ENCODE results near the gene XAF1. TPM values are rescaled to one million over a fixed set of nuclear protein-coding genes. Genes with fewer than 3 reads are reported as not detected.

The XAF1 gene
- total RNA-seq, 4 donors from 2014 or later: 6.1 to 15.7 (median 9.8) TPM

DNA sequence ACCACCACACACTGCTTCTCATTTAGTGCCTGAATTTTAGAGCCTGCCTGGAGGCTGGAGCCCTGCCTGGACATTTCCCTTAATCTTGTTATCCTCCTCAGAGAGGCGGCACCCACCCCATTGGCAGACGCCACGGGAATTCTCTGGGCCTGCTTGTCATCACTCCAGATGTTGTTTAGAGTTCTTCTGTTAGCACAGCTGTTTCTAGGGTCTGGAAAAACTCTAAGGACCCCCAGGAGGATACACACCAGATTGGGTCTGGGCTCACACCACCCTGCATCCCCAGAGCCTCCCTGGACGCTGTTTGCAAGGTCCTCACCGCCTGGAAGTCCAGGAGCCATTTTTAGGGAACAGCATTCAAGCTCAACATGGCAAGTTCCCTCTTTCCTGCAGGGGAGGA is 565 bp upstream of the XAF1 start:
- Histone ChIP-seq H3K27ac (peak overlapping the region; percentile 80 to 87 (median 80)), H3K4me3 (peak overlapping the region; percentile 53 to 63 (median 59)), H3K9me3 (no peaks in the 10 kb centered on the region), H3K4me1 (peaks cover 15 to 17% of the 10 kb centered on the region in 2 donors), H3K36me3 (peaks cover 0 to 10% of the 10 kb centered on the region in 2 donors), H3K27me3 (no peaks in the 10 kb centered on the region)
- no peak for TF ChIP-seq POLR2A (IDR thresholded peaks at IDR 0.05)
- TF ChIP-seq, protein P1, sequence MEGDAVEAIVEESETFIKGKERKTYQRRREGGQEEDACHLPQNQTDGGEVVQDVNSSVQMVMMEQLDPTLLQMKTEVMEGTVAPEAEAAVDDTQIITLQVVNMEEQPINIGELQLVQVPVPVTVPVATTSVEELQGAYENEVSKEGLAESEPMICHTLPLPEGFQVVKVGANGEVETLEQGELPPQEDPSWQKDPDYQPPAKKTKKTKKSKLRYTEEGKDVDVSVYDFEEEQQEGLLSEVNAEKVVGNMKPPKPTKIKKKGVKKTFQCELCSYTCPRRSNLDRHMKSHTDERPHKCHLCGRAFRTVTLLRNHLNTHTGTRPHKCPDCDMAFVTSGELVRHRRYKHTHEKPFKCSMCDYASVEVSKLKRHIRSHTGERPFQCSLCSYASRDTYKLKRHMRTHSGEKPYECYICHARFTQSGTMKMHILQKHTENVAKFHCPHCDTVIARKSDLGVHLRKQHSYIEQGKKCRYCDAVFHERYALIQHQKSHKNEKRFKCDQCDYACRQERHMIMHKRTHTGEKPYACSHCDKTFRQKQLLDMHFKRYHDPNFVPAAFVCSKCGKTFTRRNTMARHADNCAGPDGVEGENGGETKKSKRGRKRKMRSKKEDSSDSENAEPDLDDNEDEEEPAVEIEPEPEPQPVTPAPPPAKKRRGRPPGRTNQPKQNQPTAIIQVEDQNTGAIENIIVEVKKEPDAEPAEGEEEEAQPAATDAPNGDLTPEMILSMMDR (IDR thresholded peaks at IDR 0.05 in 4 of 5, conservative IDR thresholded peaks at IDR 0.05 in 1 of 5): no peak
- in situ Hi-C loops (cut with MboI; ENCODE audit: low sequenced_read_pairs in 4 of 4): no loop called here
- intact Hi-C loops (cut with DNase I; ENCODE audit: low total_unique reads): no loop called here
- ATAC-seq: no peak
- no peak for DNase-seq

DNA sequence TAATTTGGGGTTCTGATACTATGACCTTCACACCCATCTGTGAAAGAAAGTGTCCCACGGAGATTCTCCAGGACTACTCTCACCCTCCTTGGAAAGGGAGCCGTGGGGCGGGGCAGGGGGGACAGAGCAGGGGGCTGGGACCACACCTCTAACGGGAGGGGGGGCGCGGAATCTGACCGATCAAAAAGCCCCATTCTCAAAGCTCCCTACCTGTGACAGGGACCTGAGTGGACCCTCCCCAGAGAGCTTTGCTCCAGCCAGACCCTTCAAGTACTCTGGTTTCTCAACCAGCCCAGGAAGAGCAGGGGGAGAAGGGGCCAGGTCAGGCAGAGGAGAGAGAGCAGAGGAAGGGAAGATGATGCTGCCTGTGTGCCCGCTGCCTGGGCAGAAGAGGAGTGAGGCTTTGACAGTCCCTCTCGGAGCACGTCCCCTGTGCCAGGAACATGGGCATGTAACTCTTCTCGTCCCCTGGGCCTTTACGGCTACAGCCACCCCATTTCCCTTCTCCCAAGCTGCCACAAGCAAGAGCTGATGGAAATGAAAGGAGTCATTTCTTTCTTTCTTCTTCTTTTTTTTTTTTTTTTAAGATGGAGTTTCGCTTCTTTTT is 682 bp downstream of the XAF1 start:
- in situ Hi-C loops (cut with MboI; ENCODE audit: low sequenced_read_pairs in 4 of 4): no loop called here
- ATAC-seq (no peak), DNase-seq (no peak)
- peaks cover 0 to 10% of the 10 kb centered on the region in 2 donors for H3K36me3 ChIP-seq
- H3K4me3 ChIP-seq: peak overlapping the region; percentile 53 to 63 (median 59)
- peak overlapping the region; percentile 80 to 87 (median 80) for H3K27ac ChIP-seq
- TF ChIP-seq, protein P1 (IDR thresholded peaks at IDR 0.05 in 4 of 5, conservative IDR thresholded peaks at IDR 0.05 in 1 of 5): no peak
- TF ChIP-seq POLR2A (IDR thresholded peaks at IDR 0.05): no peak
- H3K27me3 ChIP-seq: no peaks in the 10 kb centered on the region
- no peaks in the 10 kb centered on the region for H3K9me3 ChIP-seq
- peaks cover 15 to 17% of the 10 kb centered on the region in 2 donors for H3K4me1 ChIP-seq
- intact Hi-C loops (cut with DNase I; ENCODE audit: low total_unique reads): no loop called here

DNA sequence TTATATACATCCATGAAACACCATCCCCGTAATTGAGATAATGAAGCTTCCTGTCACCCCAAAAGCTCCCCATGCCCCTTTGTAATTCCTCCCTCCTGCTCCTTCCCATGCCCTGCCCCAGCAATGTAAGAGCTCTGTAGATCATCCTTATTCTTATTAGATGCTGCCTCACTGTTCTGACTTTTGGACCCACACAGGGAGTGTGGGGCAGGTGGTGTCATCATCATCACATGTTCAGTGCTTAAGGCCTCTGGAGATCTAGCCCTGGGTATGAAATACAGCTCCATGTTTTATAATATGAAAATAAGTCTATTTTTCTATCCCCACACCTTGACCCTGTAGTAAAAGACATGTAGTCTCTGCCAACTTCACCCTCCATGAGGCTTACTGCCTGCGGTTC is 1.9 kb downstream of the XAF1 start:
- ATAC-seq (no peak), DNase-seq (no peak)
- Histone ChIP-seq H3K9me3 (no peaks in the 10 kb centered on the region), H3K4me3 (peak overlapping the region in 1 of 4 donors; percentile 53), H3K27me3 (no peaks in the 10 kb centered on the region), H3K36me3 (peaks cover 0 to 10% of the 10 kb centered on the region in 2 donors), H3K27ac (peak overlapping the region in 1 of 4 donors; percentile 80), H3K4me1 (peaks cover 6 to 8% of the 10 kb centered on the region in 2 donors)
- in situ Hi-C loops (cut with MboI; ENCODE audit: low sequenced_read_pairs in 4 of 4): no loop called here
- intact Hi-C loops (cut with DNase I; ENCODE audit: low total_unique reads): no loop called here
- TF ChIP-seq, protein P1 (IDR thresholded peaks at IDR 0.05 in 4 of 5, conservative IDR thresholded peaks at IDR 0.05 in 1 of 5): no peak
- TF ChIP-seq POLR2A (IDR thresholded peaks at IDR 0.05): no peak

DNA sequence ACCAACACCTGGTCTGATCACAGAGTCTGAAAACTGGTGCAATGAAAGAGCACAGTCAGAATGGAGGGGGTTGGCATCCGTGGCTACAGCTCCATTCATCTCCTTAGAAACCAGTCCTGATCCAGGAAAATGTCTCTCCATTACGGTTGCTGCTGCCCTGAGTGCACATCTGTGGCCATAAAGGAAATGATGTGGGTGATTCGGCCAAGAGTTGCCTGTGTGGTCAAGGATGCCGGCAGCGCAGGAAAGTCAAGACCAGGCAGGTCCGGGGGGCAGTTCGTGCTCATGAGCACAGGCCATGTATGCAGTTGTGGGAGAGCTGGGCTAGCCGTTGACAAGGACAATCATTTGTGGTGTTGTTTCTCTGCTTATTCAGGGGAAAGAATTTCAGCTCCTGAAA is 5.9 kb downstream of the XAF1 start:
- ATAC-seq: no peak
- H3K36me3 ChIP-seq: peaks cover 0 to 28% of the 10 kb centered on the region in 2 donors
- no peaks in the 10 kb centered on the region for H3K27me3 ChIP-seq
- DNase-seq: no peak
- in situ Hi-C loops (cut with MboI; ENCODE audit: low sequenced_read_pairs in 4 of 4) (no loop called here), intact Hi-C loops (cut with DNase I; ENCODE audit: low total_unique reads) (no loop called here)
- no peak overlapping the region for H3K4me3 ChIP-seq
- H3K9me3 ChIP-seq: no peaks in the 10 kb centered on the region
- no peak overlapping the region for H3K27ac ChIP-seq
- peaks cover 0 to 5% of the 10 kb centered on the region in 2 donors for H3K4me1 ChIP-seq
- TF ChIP-seq, protein P1 (IDR thresholded peaks at IDR 0.05 in 4 of 5, conservative IDR thresholded peaks at IDR 0.05 in 1 of 5): no peak
- TF ChIP-seq POLR2A (IDR thresholded peaks at IDR 0.05): no peak

Measured in gastrocnemius medialis (tissue), 4 donors.